Brain pericyte (primary cell): Measurements from ENCODE around the gene SPATA24.
"Not testable (repeated sequence)": the region's sequence is repeated elsewhere in the genome, so short reads cannot be mapped to it uniquely, and the experiment has no call there.

ENCODE experiments used
- DNase-seq: peaks from one replicate; pipeline ENCODE4 v3.0.0-alpha.2; 2012; ENCODE audit warnings: low read depth, low spot score

The SPATA24 gene

GRCh38 chr5:139383275-139383992 is 20.5 kb downstream of the SPATA24 start, which contains the start of gene SLC23A1:
Gene SLC23A1 (minus strand): TSS chr5:139383297. CDS start chr5:139383253, 44 bp downstream.
- no peak for DNase-seq

GRCh38 chr5:139382807-139383206 is 21.1 kb downstream of the SPATA24 start:
- DNase-seq, result no peak

- DNase-seq, result no peak
Measured at GRCh38 chr5:139381837-139382761, 21.8 kb downstream of the SPATA24 start.

- no peak for DNase-seq
Measured at GRCh38 chr5:139379626-139380449, 24.1 kb downstream of the SPATA24 start.

- DNase-seq, result no peak
Measured at GRCh38 chr5:139378941-139379361, 24.9 kb downstream of the SPATA24 start.

DNA sequence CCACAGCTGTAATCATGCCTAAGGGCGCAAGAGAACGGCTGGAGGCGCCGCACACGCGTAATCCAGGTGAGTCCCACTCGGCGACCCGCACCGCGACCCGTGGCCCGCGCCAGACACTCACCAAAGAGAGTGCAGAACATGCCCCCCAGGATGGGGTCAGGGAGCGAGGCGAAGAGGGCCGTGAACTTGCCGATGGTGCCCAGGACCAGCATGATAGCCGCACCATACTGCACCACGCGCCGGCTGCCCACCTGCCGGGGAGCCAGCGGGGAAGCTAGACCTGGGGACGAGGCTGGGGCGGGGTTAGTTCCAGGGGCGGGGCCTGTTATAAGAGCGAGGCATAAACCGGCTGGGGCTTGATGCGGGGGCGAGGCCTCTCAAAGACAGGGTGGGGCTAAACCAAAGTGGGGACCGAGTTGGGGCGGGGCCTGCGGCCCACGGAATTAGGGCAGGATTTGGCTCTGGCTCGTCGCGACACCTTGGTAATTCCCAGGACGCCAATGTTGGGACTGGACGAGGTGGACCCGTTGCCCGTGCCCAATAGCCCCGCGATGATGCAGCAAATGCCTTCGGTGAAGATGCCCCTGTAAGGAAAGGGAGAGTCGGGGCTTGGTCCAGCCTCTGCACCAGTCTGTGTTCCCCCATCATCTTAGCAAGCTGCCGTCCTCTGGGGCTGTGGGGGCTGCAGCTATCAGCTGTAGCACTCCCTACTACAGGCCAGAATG is 25.6 kb downstream of the SPATA24 start:
- DNase-seq, result no peak

DNA sequence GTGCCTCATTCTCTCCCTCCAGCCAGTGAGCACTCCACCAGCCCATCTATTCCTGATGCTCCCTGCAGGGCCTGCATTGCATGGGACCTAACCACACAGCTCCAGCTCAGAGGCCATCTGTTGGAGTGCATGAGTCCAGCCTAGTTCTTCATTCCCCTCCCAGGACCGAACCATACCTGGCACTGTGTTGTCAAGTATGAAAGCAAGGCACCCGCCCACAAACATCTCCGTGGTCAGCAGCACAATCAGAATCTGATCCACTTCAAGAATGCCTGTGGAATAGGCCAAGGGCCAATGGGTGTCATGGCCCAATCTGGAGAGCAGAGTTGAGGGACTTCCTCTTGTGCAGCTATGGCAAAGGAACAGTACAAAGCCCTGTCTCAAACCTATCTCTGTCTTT is 26.7 kb downstream of the SPATA24 start:
- DNase-seq, result no peak

DNA sequence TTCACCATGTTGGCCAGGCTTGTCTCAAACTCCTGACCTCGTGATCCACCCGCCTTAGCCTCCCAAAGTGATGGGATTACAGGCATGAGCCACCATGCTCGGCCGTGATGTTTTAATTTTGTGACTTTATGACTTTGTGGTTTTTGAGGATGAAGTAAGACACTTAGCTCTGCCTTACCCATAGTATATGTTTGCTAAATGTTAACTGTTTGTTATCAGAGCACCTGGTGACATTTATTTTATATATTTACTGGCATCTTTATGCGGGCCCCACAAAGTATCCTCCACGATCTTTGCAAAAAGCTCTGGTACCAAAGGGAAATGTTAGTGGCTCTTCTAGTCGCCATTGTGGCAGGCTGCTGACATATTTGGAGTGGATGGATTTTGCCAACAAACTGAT is 27.5 kb downstream of the SPATA24 start:
- DNase-seq, result no peak

DNA sequence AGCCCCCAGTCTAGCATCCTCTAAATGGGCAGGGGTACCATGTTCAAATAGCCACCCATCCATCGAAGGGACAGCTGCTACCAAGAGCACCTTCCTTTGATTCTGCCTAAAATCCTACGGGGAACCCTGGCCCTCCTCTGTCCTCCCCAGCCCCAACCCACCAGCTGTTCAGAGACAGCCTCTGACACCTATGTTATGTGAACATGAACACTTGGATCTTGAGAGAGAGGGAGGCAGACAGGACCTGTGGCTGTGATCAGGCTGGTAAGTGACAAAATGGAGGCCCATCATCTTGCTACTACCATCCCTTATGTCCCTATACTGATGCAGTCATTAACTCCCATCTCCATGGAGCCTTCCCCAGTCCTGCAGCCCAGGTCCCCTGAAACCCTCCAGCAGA is 29.0 kb downstream of the SPATA24 start:
- DNase-seq, result no peak

DNA sequence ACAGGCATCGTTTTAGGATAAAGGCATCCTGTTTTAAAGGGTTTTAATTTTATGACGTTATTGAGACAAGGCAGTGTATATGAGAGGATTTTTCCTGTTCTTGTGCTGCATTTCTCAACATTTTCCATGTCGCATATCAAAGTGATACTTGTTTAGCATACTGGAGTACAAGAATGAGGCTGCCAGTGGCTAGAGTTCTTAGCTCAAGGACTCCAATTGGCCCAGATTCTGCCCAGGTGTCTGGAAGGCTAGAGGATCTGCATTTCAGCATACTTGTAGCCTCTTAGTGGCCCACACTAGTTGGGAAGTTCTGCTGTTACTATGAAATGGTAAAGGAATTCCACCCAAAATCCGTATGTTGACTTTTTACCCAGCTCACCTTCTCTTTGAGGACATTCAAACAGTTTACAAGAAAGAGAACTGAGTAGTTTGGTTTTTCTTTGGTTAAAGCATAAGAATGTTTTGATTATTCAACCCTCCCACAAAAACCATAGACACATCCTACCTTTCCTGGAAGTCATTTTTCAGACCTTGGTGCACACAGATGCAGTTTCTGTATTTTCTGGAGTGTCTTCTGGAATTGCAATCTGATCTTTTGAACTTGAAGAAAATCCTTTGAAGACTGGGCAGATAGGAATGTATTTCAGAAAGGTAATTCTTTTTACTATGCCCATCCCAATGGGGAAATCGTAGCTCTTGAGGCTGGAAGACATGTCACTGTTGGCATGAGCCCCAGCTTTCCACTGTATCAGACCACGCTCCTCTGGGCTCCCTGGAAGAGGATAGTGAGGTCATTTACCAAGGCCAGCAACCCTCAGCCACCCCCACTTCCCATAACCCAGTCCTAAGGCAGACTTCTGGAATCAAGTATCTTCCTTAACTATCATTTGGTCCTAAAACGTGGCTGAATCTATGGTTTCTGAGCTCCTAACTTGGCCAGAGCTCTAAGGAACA is 32.1 kb downstream of the SPATA24 start:
- DNase-seq, result no peak

- peak; percentile 68 for DNase-seq
Measured at GRCh38 chr5:139369181-139369580, 34.7 kb downstream of the SPATA24 start.

DNA sequence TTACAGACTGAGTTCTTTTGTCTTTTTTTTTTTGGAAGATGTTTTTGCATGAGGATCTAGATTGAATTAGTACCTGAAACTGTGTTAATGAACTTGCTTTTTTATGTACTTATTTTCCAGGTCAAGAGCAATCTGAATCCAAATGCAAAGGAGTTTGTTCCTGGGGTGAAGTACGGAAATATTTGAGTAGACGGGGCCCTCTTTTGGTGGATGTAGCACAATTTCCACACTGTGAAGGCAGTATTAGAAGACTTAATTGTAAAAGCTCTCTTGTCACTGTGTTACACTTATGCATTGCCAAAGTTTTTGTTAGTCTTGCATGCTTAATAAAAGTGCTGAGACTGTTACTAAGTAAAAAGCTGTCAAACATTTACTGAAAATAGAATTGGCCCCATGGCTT is 35.3 kb downstream of the SPATA24 start:
- DNase-seq, result no peak

- DNase-seq, result no peak
Measured at GRCh38 chr5:139364466-139364865, 39.4 kb downstream of the SPATA24 start.

DNA sequence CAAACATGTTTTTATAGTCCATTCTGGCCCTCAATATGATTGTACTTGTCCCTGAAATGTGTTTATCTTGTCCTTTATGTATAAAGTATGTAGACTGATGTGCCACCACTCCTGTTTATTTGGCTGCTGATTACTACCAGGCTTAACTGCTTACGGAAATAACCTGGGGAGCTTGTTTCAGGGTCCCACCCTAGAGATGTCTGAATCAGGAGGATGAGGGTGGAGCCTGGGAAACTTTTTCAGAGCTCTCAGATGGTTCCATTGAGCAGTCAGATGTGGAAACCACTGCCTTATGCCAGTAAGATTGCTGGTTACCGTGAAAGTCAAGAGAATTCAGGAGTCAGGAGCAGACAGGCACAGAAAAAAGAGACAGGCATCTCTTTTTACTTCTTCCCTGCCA is 40.0 kb downstream of the SPATA24 start:
- DNase-seq, result no peak

- DNase-seq, result no peak
Measured at GRCh38 chr5:139361835-139362429, 42.0 kb downstream of the SPATA24 start.

GRCh38 chr5:139360384-139360783 is 43.5 kb downstream of the SPATA24 start:
- DNase-seq, result no peak

- no peak for DNase-seq
Measured at GRCh38 chr5:139358064-139358463, 45.8 kb downstream of the SPATA24 start.

DNA sequence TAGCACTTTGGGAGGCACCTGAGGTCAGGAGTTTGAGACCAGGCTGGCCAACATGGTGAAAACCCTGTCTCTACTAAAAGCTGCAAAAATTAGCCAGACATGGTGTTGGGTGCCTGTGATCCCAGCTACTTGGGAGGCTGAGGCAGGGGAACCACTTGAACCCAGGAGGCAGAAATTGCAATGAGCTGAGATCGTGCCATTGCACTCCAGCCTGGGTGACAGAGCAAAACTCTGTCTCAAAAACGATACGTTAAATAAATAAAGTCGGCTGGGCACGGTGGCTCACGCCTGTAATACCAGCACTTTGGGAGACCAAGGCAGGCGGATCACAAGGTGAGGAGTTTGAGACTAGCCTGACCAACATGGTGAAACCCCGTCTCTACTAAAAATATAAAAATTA is 48.0 kb downstream of the SPATA24 start:
- not testable (repeated sequence) for DNase-seq

- no peak for DNase-seq
Measured at GRCh38 chr5:139354186-139354585, 49.7 kb downstream of the SPATA24 start.

- not testable (repeated sequence) for DNase-seq
Measured at GRCh38 chr5:139347863-139348262, 56.0 kb downstream of the SPATA24 start.
